HepG2 (cell line): ENCODE data around the gene PKP3. TPM values are rescaled to one million over a fixed set of nuclear protein-coding genes. Genes with fewer than 3 reads are reported as not detected.

Experiments
- ATAC-seq: fragments of 200-7000 bp; cut with Tn5 transposase; 3 replicates; pipeline ENCODE4 v1.9.1; 2020; ENCODE audit warnings: mild to moderate bottlenecking, moderate library complexity
- BruUV-seq: library from RNA; stranded (reverse); fragments of 400-500 nt; replicated peaks from 2 replicates; lab custom pipeline; 2021; lab: Mats Ljungman, UMichigan
- CTCF ChIA-PET: fragments of 300-600 bp; formaldehyde crosslinking; extraction: SDS; loops from one replicate; lab custom pipeline; 2021; ENCODE audit warnings: low total read pairs, inconsistent platforms, low intra/inter-chr PET ratio; lab: Yijun Ruan, JAX
- POLR2A ChIA-PET: fragments of 350-600 bp; sonication (Branson Sonifier 250); formaldehyde crosslinking; loops from one replicate; lab custom pipeline; 2020; ENCODE audit warnings: antibody characterized with exemption, inconsistent platforms; lab: Yijun Ruan, JAX
- DNase-seq: peaks from one replicate; pipeline ENCODE4 v3.0.0-alpha.2; 2015; ENCODE audit warnings: low spot score
- FAIRE-seq: peaks from 3 replicates; lab custom pipeline; 2011; peaks lifted over from hg19 to GRCh38; lab: Jason Lieb, UNC
- H2AFZ ChIP-seq: one replicate; pipeline ENCODE4 v1.6.1; 2011; ENCODE audit warnings: low read length, inconsistent platforms
- H3K27ac ChIP-seq: fragments of 300-600 bp; 3 replicates; pipeline ENCODE4 v1.8.0; 2011; ENCODE audit warnings: mixed run types, mild to moderate bottlenecking, mixed read lengths, low read length, inconsistent platforms; ENCODE audit not compliant: insufficient read depth; ENCODE audit errors: extremely low read length
- H3K27me3 ChIP-seq, 2 experiments: fragments of 200-600 bp in 1 of 2; 2 replicates in 1 of 2; 3 replicates in 1 of 2; pipeline versions ENCODE4 v1.6.0 to v1.8.0; 2011; ENCODE audit warnings: low read length in 2 of 2, mild to moderate bottlenecking in 2 of 2, moderate library complexity in 2 of 2, inconsistent platforms in 1 of 2; ENCODE audit not compliant: insufficient read depth in 2 of 2, control insufficient read depth in 1 of 2
- H3K36me3 ChIP-seq, 2 experiments: fragments of 200-600 bp in 1 of 2; replicated peaks in 1 of 2; 2 replicates in 1 of 2; 3 replicates in 1 of 2; pipeline versions ENCODE4 v1.5.1 to v1.8.0; 2011; ENCODE audit warnings: low read length in 2 of 2, inconsistent platforms in 1 of 2; ENCODE audit not compliant: insufficient read depth in 2 of 2, control insufficient read depth in 1 of 2
- H3K4me1 ChIP-seq: 2 replicates; pipeline ENCODE4 v1.5.1; 2012; ENCODE audit warnings: low read length, inconsistent platforms; ENCODE audit not compliant: insufficient read depth
- H3K4me2 ChIP-seq: 2 replicates; pipeline ENCODE4 v1.6.0; 2011; ENCODE audit warnings: low read depth, low read length, inconsistent platforms
- H3K4me3 ChIP-seq, 3 experiments: fragments of 200-600 bp in 1 of 3; sonication (generic), shearing (Covaris generic) in 1 of 3; replicated peaks in 1 of 3; 2 replicates each; pipeline ENCODE4 v1.5.1; 2011 to 2016; ENCODE audit warnings: low read length in 3 of 3, inconsistent platforms in 2 of 3, low read depth in 2 of 3, mild to moderate bottlenecking in 2 of 3, control low read depth in 1 of 3, mixed read lengths in 1 of 3; ENCODE audit not compliant: insufficient read depth in 1 of 3
- H3K79me2 ChIP-seq: one replicate; pipeline ENCODE4 v1.6.1; 2011; ENCODE audit warnings: low read length, inconsistent platforms; ENCODE audit not compliant: insufficient read depth
- H3K9ac ChIP-seq: 2 replicates; pipeline ENCODE4 v1.6.0; 2011; ENCODE audit warnings: mild to moderate bottlenecking, low read depth, low read length, inconsistent platforms; ENCODE audit not compliant: insufficient read depth
- H3K9me3 ChIP-seq: 2 replicates; pipeline ENCODE4 v1.5.1; 2012; ENCODE audit warnings: mild to moderate bottlenecking, low read length
- H4K20me1 ChIP-seq: 2 replicates; pipeline ENCODE4 v1.6.0; 2011; ENCODE audit warnings: inconsistent platforms, mild to moderate bottlenecking, low read length, moderate library complexity; ENCODE audit not compliant: insufficient read depth
- GFI1 ChIP-seq: sonication (generic); formaldehyde crosslinking; IDR thresholded peaks from 2 replicates; pipeline ENCODE4 v1.5.0; 2020; ENCODE audit warnings: missing genetic modification reagents, mild to moderate bottlenecking, borderline replicate concordance
- ZFP91 ChIP-seq: sonication (generic); formaldehyde crosslinking; IDR thresholded peaks from 2 replicates; pipeline ENCODE4 v1.9.0; 2022; ENCODE audit warnings: missing genetic modification reagents, mild to moderate bottlenecking, borderline replicate concordance
- ZNF83 ChIP-seq: sonication (generic); formaldehyde crosslinking; IDR thresholded peaks from 2 replicates; pipeline ENCODE4 v1.4.0; 2020; ENCODE audit warnings: missing genetic modification reagents, mild to moderate bottlenecking, borderline replicate concordance
- WGBS: methylation state at CpG from one replicate; pipeline ENCODE4 v1.1.6; 2017; ENCODE audit warnings: low lambda C conversion rate; 5-methylcytosine and 5-hydroxymethylcytosine counted together
- in situ Hi-C: cut with HindIII; loops from 2 replicates; pipeline ENCODE4 v1.10.0; 2017; ENCODE audit warnings: low pct_unique_long_range_greater_than_20kb; ENCODE audit not compliant: extremely low pct_ligation_motif_present
- intact Hi-C: fragments of 100-400 bp; cut with micrococcal nuclease; formaldehyde crosslinking; loops from one replicate; pipeline ENCODE4 v1.10.0; 2022; ENCODE audit not compliant: unreplicated experiment
- polyA plus RNA-seq, 8 experiments: library from polyadenylated mRNA; depleted of rRNA in 3 of 8; stranded (reverse) in 7 of 8; unstranded in 1 of 8; fragments of >200 nt; fragmentation: Illumina TruSeq in 4 of 8; extraction: Trizol in 4 of 8; gene quantifications; 2 replicates each; pipeline versions ENCODE4 v1.2.1 to v1.2.3, GENCODE V29; 2011 to 2016; ENCODE audit warnings: low read depth in 4 of 8, missing spikeins in 1 of 8, mixed read lengths in 1 of 8; ENCODE audit not compliant: insufficient read depth in 1 of 8
- total RNA-seq, 5 experiments: library from RNA; depleted of rRNA; stranded (reverse); fragments of >200 nt; fragmentation: Illumina TruSeq; extraction: Trizol; gene quantifications; 2 replicates each; pipeline ENCODE4 v1.2.3, GENCODE V29; 2016; ENCODE audit warnings: low read depth in 1 of 5

PKP3 gene
- total and polyA plus RNA-seq, 2 of the 13 experiments (the other 11 are each of a cell fraction or from before 2014, with no cell fraction given) = 18.0 to 28.7 TPM

- in situ Hi-C loops (loop anchor here (5.0 kb wide), 1 partner anchor 66 kb away; no protein-coding TSS in a partner anchor), intact Hi-C loops (no loop called here)
- Histone ChIP-seq H3K36me3 (no peaks in the 10 kb centered on the region), H2AFZ (no peak overlapping the region), H3K27ac (no peak overlapping the region), H3K79me2 (no peaks in the 10 kb centered on the region), H3K27me3 (peaks cover 8 to 31% of the 10 kb centered on the region in 2 experiments; a peak in 4 of 5 replicates), H3K4me1 (peaks cover 48% of the 10 kb centered on the region), H3K4me3 (peak overlapping the region in 1 of 3 experiments; percentile 76; a peak in 2 of 6 replicates), H3K4me2 (peak overlapping the region; percentile 78), H3K9ac (0 out of 2 replicates have a peak overlapping the region, but pooled peaks have one; percentile 28), H4K20me1 (0 out of 2 replicates have a peak, but pooled peaks cover 4% of the 10 kb centered on the region), H3K9me3 (no peaks in the 10 kb centered on the region)
- no peak for FAIRE-seq
- ATAC-seq = no peak
- ChIA-PET POLR2A (interaction anchor here (0.8 to 0.9 kb wide), 2 partner anchors 18 to 80 kb away, joined by 3 read pairs; no protein-coding TSS in a partner anchor), CTCF (no interaction called here)
- BruUV-seq = no TSS peak
- TF ChIP-seq ZNF83 (CRISPR knock-in tag) (0 out of 2 replicates have a peak, but pooled peaks have one; percentile 7), ZFP91 (CRISPR knock-in tag) (0 out of 2 replicates have a peak, but pooled peaks have one; percentile 39), GFI1 (CRISPR knock-in tag) (no peak)
- no peak for DNase-seq
- 4% methylated on average over 7 of the region's 7 CpGs for WGBS
Measured at GRCh38 chr11:367956-368413, 26.0 kb upstream of the PKP3 start.
